SK-N-SH (cell line): ENCODE results near the gene OTC. TPM values are rescaled to one million over a fixed set of nuclear protein-coding genes. Genes with fewer than 3 reads are reported as not detected.

Experiments used
- CTCF ChIA-PET: fragments of 300-600, 350-600 bp; formaldehyde crosslinking; extraction: SDS; loops from one replicate; lab custom pipeline; 2021; lab: Yijun Ruan, JAX
- POLR2A ChIA-PET: fragments of 350-600 bp; sonication (Branson Sonifier 250); formaldehyde crosslinking; extraction: SDS; loops from one replicate; lab custom pipeline; 2020; ENCODE audit warnings: antibody characterized with exemption, inconsistent platforms; lab: Yijun Ruan, JAX
- DNase-seq: peaks from one replicate; pipeline ENCODE4 v3.0.0; 2012
- H2AFZ ChIP-seq: fragments of 200-600 bp; sonication (generic); 2 replicates; pipeline ENCODE4 v1.8.1; 2016; ENCODE audit warnings: antibody characterized with exemption, mild to moderate bottlenecking, low read depth
- H3F3A ChIP-seq: fragments of 200-600 bp; sonication (generic); replicated peaks from 2 replicates; pipeline ENCODE3; 2016; ENCODE audit warnings: antibody characterized with exemption, mild to moderate bottlenecking; ENCODE audit not compliant: insufficient read depth
- H3K27ac ChIP-seq, 2 experiments: fragments of 200-500 bp in 1 of 2; fragments of 200-600 bp in 1 of 2; sonication (Bioruptor generic) in 1 of 2; sonication (generic), shearing (Covaris generic) in 1 of 2; 2 replicates each; pipeline versions ENCODE4 v1.5.1 to v1.6.1; 2014 to 2016; ENCODE audit warnings: low read depth in 2 of 2, inconsistent platforms in 1 of 2, low read length in 1 of 2, mild to moderate bottlenecking in 1 of 2, mixed read lengths in 1 of 2
- H3K27me3 ChIP-seq: fragments of 200-600 bp; sonication (generic), shearing (Covaris generic); 2 replicates; pipeline ENCODE4 v1.6.1; 2016; ENCODE audit warnings: mixed run types; ENCODE audit not compliant: insufficient read depth
- H3K36me3 ChIP-seq, 2 experiments: fragments of 200-500 bp in 1 of 2; fragments of 200-600 bp in 1 of 2; sonication (Bioruptor generic) in 1 of 2; sonication (generic) in 1 of 2; replicated peaks in 1 of 2; 2 replicates each; pipeline versions ENCODE3 to v1.5.1; 2014 to 2016; ENCODE audit warnings: low read length in 1 of 2, mild to moderate bottlenecking in 1 of 2; ENCODE audit not compliant: insufficient read depth in 2 of 2, control insufficient read depth in 1 of 2
- H3K4me1 ChIP-seq, 2 experiments: fragments of 200-500 bp in 1 of 2; fragments of 200-600 bp in 1 of 2; sonication (Bioruptor generic) in 1 of 2; sonication (generic), shearing (Covaris generic) in 1 of 2; 2 replicates each; pipeline versions ENCODE4 v1.5.1 to v1.6.1; 2014 to 2016; ENCODE audit warnings: low read depth in 1 of 2, low read length in 1 of 2, mixed run types in 1 of 2; ENCODE audit not compliant: insufficient read depth in 2 of 2, control insufficient read depth in 1 of 2
- H3K4me2 ChIP-seq: fragments of 200-600 bp; sonication (generic), shearing (Covaris generic); 2 replicates; pipeline ENCODE4 v1.6.1; 2017; ENCODE audit warnings: mixed run types
- H3K4me3 ChIP-seq, 2 experiments: fragments of 200-500 bp in 1 of 2; fragments of 200-600 bp in 1 of 2; sonication (Bioruptor generic) in 1 of 2; sonication (generic), shearing (Covaris generic) in 1 of 2; 2 replicates each; pipeline versions ENCODE4 v1.5.1 to v1.8.1; 2014 to 2016; ENCODE audit warnings: low read depth in 2 of 2, inconsistent platforms in 1 of 2, low read length in 1 of 2, mild to moderate bottlenecking in 1 of 2, mixed read lengths in 1 of 2, moderate library complexity in 1 of 2
- H3K79me2 ChIP-seq: fragments of 200-600 bp; sonication (generic); 2 replicates; pipeline ENCODE4 v1.8.1; 2017; ENCODE audit warnings: mild to moderate bottlenecking; ENCODE audit not compliant: insufficient read depth
- H3K9ac ChIP-seq: fragments of 200-600 bp; sonication (generic); 2 replicates; pipeline ENCODE4 v1.6.1; 2017; ENCODE audit warnings: mixed run types
- H3K9me2 ChIP-seq: fragments of 200-600 bp; sonication (generic); 2 replicates; pipeline ENCODE4 v1.6.1; 2017; ENCODE audit warnings: mixed run types
- H3K9me3 ChIP-seq: fragments of 200-600 bp; sonication (generic); 2 replicates; pipeline ENCODE4 v1.6.1; 2017; ENCODE audit warnings: mixed run types, mild to moderate bottlenecking, moderate library complexity
- H4K20me1 ChIP-seq: fragments of 200-600 bp; sonication (generic); 2 replicates; pipeline ENCODE4 v1.6.1; 2017; ENCODE audit warnings: mild to moderate bottlenecking, mixed run types; ENCODE audit not compliant: insufficient read depth
- CTCF ChIP-seq: fragments of 200-600 bp; sonication (generic); IDR thresholded peaks from 2 replicates; pipeline ENCODE4 v1.6.1; 2017; ENCODE audit warnings: antibody characterized with exemption, mild to moderate bottlenecking, moderate library complexity
- ELF1 ChIP-seq: IDR thresholded peaks from 2 replicates; pipeline ENCODE4 v1.4.0; 2012
- EP300 ChIP-seq, 2 experiments: IDR thresholded peaks; 2 replicates each; pipeline versions ENCODE4 v1.4.0 to v1.6.1; 2012; ENCODE audit warnings: borderline replicate concordance in 1 of 2, low read depth in 1 of 2, low read length in 1 of 2
- EZH2phosphoT487 ChIP-seq: fragments of 200-600 bp; sonication (generic); IDR thresholded peaks from 2 replicates; pipeline ENCODE4 v1.6.1; 2017; ENCODE audit warnings: low read depth, mixed run types, mild to moderate bottlenecking, antibody characterized with exemption, moderate library complexity, borderline replicate concordance
- FOXJ3 ChIP-seq: sonication (generic); formaldehyde crosslinking; IDR thresholded peaks from 2 replicates; pipeline ENCODE4 v1.5.1; 2020; ENCODE audit warnings: mild to moderate bottlenecking, missing genetic modification reagents
- JUND ChIP-seq: IDR thresholded peaks from 2 replicates; pipeline ENCODE4 v1.4.0; 2012
- MXI1 ChIP-seq: IDR thresholded peaks from 2 replicates; pipeline ENCODE4 v1.6.1; 2012; ENCODE audit warnings: mild to moderate bottlenecking, low read depth, low read length, improper control_type of control experiment
- NFIC ChIP-seq: IDR thresholded peaks from 2 replicates; pipeline ENCODE4 v1.4.0; 2012; ENCODE audit warnings: borderline replicate concordance
- PBX3 ChIP-seq: IDR thresholded peaks from 2 replicates; pipeline ENCODE4; 2012
- RCOR1 ChIP-seq: fragments of 150-350 bp; IDR thresholded peaks from 2 replicates; pipeline ENCODE4 v1.6.1; 2017; ENCODE audit warnings: antibody characterized with exemption, low read length
- REST ChIP-seq: IDR thresholded peaks from 2 replicates; pipeline ENCODE4 v1.6.1; 2012; ENCODE audit warnings: mild to moderate bottlenecking, low read depth, low read length, moderate library complexity
- SIN3A ChIP-seq: IDR thresholded peaks from 2 replicates; pipeline ENCODE4 v1.6.1; 2012; ENCODE audit warnings: low read depth, mild to moderate bottlenecking, low read length, moderate library complexity, borderline replicate concordance
- USF2 ChIP-seq: fragments of 150-350 bp; IDR thresholded peaks from 2 replicates; pipeline ENCODE4 v1.6.1; 2017; ENCODE audit warnings: antibody characterized with exemption, low read length, low read depth, borderline replicate concordance
- YY1 ChIP-seq: IDR thresholded peaks from 2 replicates; pipeline ENCODE4 v1.4.0; 2012; ENCODE audit warnings: low read depth, mild to moderate bottlenecking
- polyA plus RNA-seq, 3 experiments: library from polyadenylated mRNA; depleted of rRNA; stranded (reverse); fragments of >200 nt; gene quantifications; 2 replicates each; pipeline ENCODE4 v1.2.3, GENCODE V29; 2012

OTC gene
- polyA plus RNA-seq, 1 of the 3 experiments (the other 2 are of a cell fraction) = not detected

- ChIA-PET POLR2A (no interaction called here), CTCF (no interaction called here)
- no peaks in the 10 kb centered on the region for H4K20me1 ChIP-seq
- no peaks in the 10 kb centered on the region for H3K9me3 ChIP-seq
- H2AFZ ChIP-seq = no peak overlapping the region
- H3K36me3 ChIP-seq = no peaks in the 10 kb centered on the region
- no peaks in the 10 kb centered on the region for H3F3A ChIP-seq
- DNase-seq = no peak
- H3K27ac ChIP-seq = no peak overlapping the region
- H3K4me1 ChIP-seq = no peaks in the 10 kb centered on the region
- H3K4me3 ChIP-seq = no peak overlapping the region
- H3K9ac ChIP-seq = no peak overlapping the region
- H3K79me2 ChIP-seq = no peaks in the 10 kb centered on the region
- no peaks in the 10 kb centered on the region for H3K9me2 ChIP-seq
- no peak for TF ChIP-seq YY1
- TF ChIP-seq MXI1 = no peak
- no peak for TF ChIP-seq REST
- no peak for TF ChIP-seq JUND
- TF ChIP-seq ELF1 = no peak
- no peak for TF ChIP-seq RCOR1
- no peak for TF ChIP-seq SIN3A
- no peak for TF ChIP-seq FOXJ3 (CRISPR knock-in tag)
- no peak for TF ChIP-seq CTCF
- no peak for TF ChIP-seq EP300 (IDR thresholded peaks at IDR 0.05; ENCODE audit: borderline replicate concordance in 1 of 2, low read depth in 1 of 2, low read length in 1 of 2)
- TF ChIP-seq USF2 = no peak
- no peak for TF ChIP-seq PBX3
- TF ChIP-seq NFIC = no peak
- no peak for TF ChIP-seq EZH2phosphoT487
- no peak overlapping the region for H3K4me2 ChIP-seq
- H3K27me3 ChIP-seq = no peaks in the 10 kb centered on the region; the same call in 1 of the 2 replicates
These were observed 10.6 kb downstream of the OTC start for GRCh38 chrX:38363046-38363445.
